Suprapubic skin (tissue), 4 donors: ENCODE results near the gene ZNF613. TPM values are rescaled to one million over a fixed set of nuclear protein-coding genes. Genes with fewer than 3 reads are reported as not detected.

Source experiments
- DNase-seq, 2 donors: peaks; one replicate each; pipeline ENCODE4 v3.0.0-alpha.2; 2019; ENCODE audit warnings: low spot score in 2 of 2
- H3K27ac ChIP-seq: fragments of 200-600 bp; sonication (generic); one replicate; pipeline ENCODE4 v1.5.1; 2019
- H3K27me3 ChIP-seq: fragments of 200-600 bp; sonication (generic); one replicate; pipeline ENCODE4 v1.5.1; 2019
- H3K36me3 ChIP-seq: fragments of 200-600 bp; sonication (generic); one replicate; pipeline ENCODE4 v1.5.1; 2019
- H3K4me1 ChIP-seq: fragments of 200-600 bp; sonication (generic); one replicate; pipeline ENCODE4 v1.5.1; 2019
- H3K4me3 ChIP-seq: fragments of 200-600 bp; sonication (generic); one replicate; pipeline ENCODE4 v1.5.1; 2019; ENCODE audit warnings: mild to moderate bottlenecking
- H3K9me3 ChIP-seq: fragments of 200-600 bp; sonication (generic); one replicate; pipeline ENCODE4 v1.5.1; 2019
- CTCF ChIP-seq, 2 donors: fragments of 200-600 bp in 1 of 2; fragments of 450-650 bp in 1 of 2; sonication (generic) in 1 of 2; IDR thresholded peaks; one replicate each; pipeline ENCODE4 v1.5.1; 2016 to 2019; ENCODE audit warnings: antibody characterized with exemption in 2 of 2, mild to moderate bottlenecking in 1 of 2, moderate library complexity in 1 of 2
- EP300 ChIP-seq: sonication (generic); formaldehyde crosslinking; IDR thresholded peaks from one replicate; pipeline ENCODE4 v1.6.1; 2017; ENCODE audit warnings: antibody characterized with exemption
- POLR2A ChIP-seq, 2 donors: fragments of 450-650 bp; IDR thresholded peaks; one replicate each; pipeline ENCODE4 v1.6.1; 2017; ENCODE audit warnings: antibody characterized with exemption in 2 of 2, mild to moderate bottlenecking in 2 of 2, moderate library complexity in 2 of 2
- POLR2AphosphoS5 ChIP-seq, 3 donors: sonication (generic); formaldehyde crosslinking; IDR thresholded peaks; one replicate each; pipeline ENCODE4 v1.6.1; 2017; ENCODE audit warnings: antibody characterized with exemption in 3 of 3
- WGBS: methylation state at CpG from one replicate; pipeline ENCODE4 v1.1.5; 2018; 5-methylcytosine and 5-hydroxymethylcytosine counted together
- total RNA-seq, 4 donors: library from RNA; depleted of rRNA; stranded (reverse); fragments of >200 nt; gene quantifications; one replicate each; pipeline ENCODE4 v1.1.0, GENCODE V29; 2016

The ZNF613 gene
- total RNA-seq, 4 donors from 2014 or later = 2.2 to 4.4 (median 3.0) TPM

DNA sequence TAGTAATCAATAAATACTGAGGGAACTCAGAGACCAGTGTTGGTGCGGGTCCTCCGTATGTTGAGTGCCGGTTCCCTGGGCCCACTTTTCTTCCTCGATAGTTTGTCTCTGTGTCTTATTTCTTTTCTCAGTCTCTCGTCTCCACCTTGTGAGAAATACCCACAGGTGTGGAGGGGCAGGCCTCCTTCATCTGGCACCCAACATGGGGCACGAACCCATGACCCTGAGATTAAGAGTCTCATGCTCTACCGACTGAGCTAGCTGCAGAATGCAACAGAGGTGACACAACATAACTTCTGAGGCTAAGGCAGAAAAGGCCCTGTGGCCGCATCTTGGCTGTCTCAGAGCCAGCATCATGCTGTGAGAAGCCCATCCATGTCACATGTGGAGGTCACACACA is 5.3 kb upstream of the ZNF613 start:
- H3K36me3 ChIP-seq = no peaks in the 10 kb centered on the region
- peaks cover 3% of the 10 kb centered on the region for H3K4me1 ChIP-seq
- no peak for DNase-seq
- no peaks in the 10 kb centered on the region for H3K27me3 ChIP-seq
- peaks cover 35% of the 10 kb centered on the region for H3K9me3 ChIP-seq
- TF ChIP-seq EP300 = no peak
- no peak for TF ChIP-seq POLR2AphosphoS5 (IDR thresholded peaks at IDR 0.05)
- TF ChIP-seq POLR2A (IDR thresholded peaks at IDR 0.05) = no peak
- no peak for TF ChIP-seq CTCF (IDR thresholded peaks at IDR 0.05)
- no peak overlapping the region for H3K27ac ChIP-seq
- no peak overlapping the region for H3K4me3 ChIP-seq
- WGBS = 93% methylated on average over 8 of the region's 8 CpGs

- peak overlapping the region; percentile 69 for H3K4me3 ChIP-seq
- TF ChIP-seq EP300 (no peak), POLR2AphosphoS5 (IDR thresholded peaks at IDR 0.05) (no peak), CTCF (IDR thresholded peaks at IDR 0.05) (no peak), POLR2A (IDR thresholded peaks at IDR 0.05) (no peak)
- DNase-seq = no peak
- peak overlapping the region; percentile 66 for H3K27ac ChIP-seq
- WGBS = 19% methylated on average over 11 of the region's 11 CpGs
- peaks cover 16% of the 10 kb centered on the region for H3K9me3 ChIP-seq
- peaks cover 8% of the 10 kb centered on the region for H3K36me3 ChIP-seq
- H3K4me1 ChIP-seq = peaks cover 11% of the 10 kb centered on the region
- H3K27me3 ChIP-seq = no peaks in the 10 kb centered on the region
These were observed 867 bp upstream of the ZNF613 start for GRCh38 chr19:51926426-51926783.

DNA sequence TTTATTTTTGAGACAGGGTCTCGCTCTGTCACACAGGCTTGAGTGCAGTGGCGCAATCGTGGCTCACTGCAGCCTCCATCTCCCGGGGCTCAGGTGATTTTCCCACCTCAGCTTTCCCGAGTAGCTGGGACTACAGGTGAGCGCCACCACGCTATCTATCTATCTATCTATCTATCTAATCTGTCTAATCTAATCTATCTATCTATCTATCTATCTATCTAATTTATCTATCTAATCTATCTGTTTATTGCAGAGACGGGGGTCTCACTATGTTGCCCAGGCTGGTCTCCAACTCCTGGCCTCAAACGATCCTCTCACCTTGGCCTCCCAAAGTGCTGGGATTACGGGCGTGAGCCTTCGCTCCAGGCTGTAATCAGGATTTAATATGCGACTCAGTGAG is 587 bp downstream of the ZNF613 start:
- no peak for DNase-seq
- whole genome bisulfite sequencing = 20% methylated on average over 13 of the region's 13 CpGs
- Histone ChIP-seq H3K27me3 (no peaks in the 10 kb centered on the region), H3K36me3 (peaks cover 21% of the 10 kb centered on the region), H3K27ac (no peak overlapping the region), H3K4me3 (peak overlapping the region; percentile 69), H3K4me1 (peaks cover 11% of the 10 kb centered on the region), H3K9me3 (peaks cover 5% of the 10 kb centered on the region)
- TF ChIP-seq CTCF (IDR thresholded peaks at IDR 0.05) = no peak
- TF ChIP-seq POLR2A (IDR thresholded peaks at IDR 0.05) = no peak
- TF ChIP-seq POLR2AphosphoS5 (IDR thresholded peaks at IDR 0.05) = no peak
- no peak for TF ChIP-seq EP300

DNA sequence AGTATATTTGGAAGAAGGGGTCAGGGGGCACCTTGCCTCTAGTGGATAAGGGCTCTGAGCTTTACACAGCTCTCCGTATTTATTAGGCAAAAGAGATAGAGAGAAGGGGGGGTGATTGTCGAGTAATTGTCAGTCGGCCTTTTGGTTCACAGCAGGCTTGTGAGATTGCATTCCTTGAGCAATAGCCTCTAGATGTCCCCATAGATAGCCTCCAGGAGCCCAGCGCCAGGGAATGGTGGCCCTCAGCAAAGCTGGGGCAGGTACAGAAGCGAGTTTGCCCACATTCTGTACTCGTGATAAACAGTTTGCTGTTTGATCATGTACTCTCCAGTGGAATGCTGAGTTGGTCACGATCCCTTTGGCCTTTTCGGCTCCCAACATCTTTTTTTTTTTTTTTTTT is 4.6 kb downstream of the ZNF613 start:
- H3K4me1 ChIP-seq = peaks cover 8% of the 10 kb centered on the region
- TF ChIP-seq POLR2A (IDR thresholded peaks at IDR 0.05) (no peak), CTCF (IDR thresholded peaks at IDR 0.05) (no peak), POLR2AphosphoS5 (IDR thresholded peaks at IDR 0.05) (no peak), EP300 (no peak)
- peaks cover 59% of the 10 kb centered on the region for H3K36me3 ChIP-seq
- WGBS = 88% methylated on average over 8 of the region's 8 CpGs
- DNase-seq = no peak
- H3K27me3 ChIP-seq = no peaks in the 10 kb centered on the region
- peaks cover 12% of the 10 kb centered on the region for H3K9me3 ChIP-seq
- no peak overlapping the region for H3K27ac ChIP-seq
- H3K4me3 ChIP-seq = no peak overlapping the region

DNA sequence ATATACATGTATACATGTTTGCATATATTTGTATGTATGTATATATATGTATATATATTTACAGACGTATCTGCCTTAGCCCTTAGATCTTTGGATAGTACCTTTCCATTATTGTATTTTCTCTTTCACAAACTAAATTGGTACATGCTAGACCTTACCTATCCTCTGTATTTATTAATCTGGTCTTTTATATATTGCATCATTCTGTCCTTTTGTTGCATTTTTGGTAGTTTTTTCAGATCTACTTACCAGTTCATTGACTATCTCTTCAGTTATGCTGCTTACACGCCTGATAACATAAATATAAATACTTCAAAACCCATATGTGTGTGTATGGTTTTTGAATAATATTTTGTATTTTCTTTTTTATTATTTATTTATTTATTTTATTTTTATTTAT is 11.7 kb downstream of the ZNF613 start:
- WGBS = 94% methylated on average over 2 of the region's 2 CpGs
- TF ChIP-seq POLR2A (IDR thresholded peaks at IDR 0.05) (no peak), EP300 (no peak), CTCF (IDR thresholded peaks at IDR 0.05) (no peak), POLR2AphosphoS5 (IDR thresholded peaks at IDR 0.05) (no peak)
- H3K9me3 ChIP-seq = peaks cover 62% of the 10 kb centered on the region

More for the DNA sequence above, 11.7 kb downstream of the ZNF613 start:
- no peaks in the 10 kb centered on the region for H3K4me1 ChIP-seq
- DNase-seq = no peak
- H3K4me3 ChIP-seq = no peak overlapping the region
- peaks cover 98% of the 10 kb centered on the region for H3K36me3 ChIP-seq
- no peak overlapping the region for H3K27ac ChIP-seq
- H3K27me3 ChIP-seq = no peaks in the 10 kb centered on the region
